Dendritic cell treated with granulocyte-macrophage colony-stimulating factor and Interleukin-4, amounts not matched to agents 40 ng/mL and 50 ng/mL, for 4 days (primary cell): ENCODE measurements around the gene RASEF.
"Not testable (repeated sequence)": the region's sequence is repeated elsewhere in the genome, so short reads cannot be mapped to it uniquely, and the experiment has no call there.

Experiments
- H3K27ac Mint-ChIP-seq: one replicate; pipeline ENCODE4 v1.8.0; 2022; ENCODE audit warnings: mild to moderate bottlenecking, mixed read lengths
- H3K27me3 Mint-ChIP-seq: one replicate; pipeline ENCODE4 v1.8.0; 2022; ENCODE audit warnings: mild to moderate bottlenecking, mixed read lengths
- H3K36me3 Mint-ChIP-seq: one replicate; pipeline ENCODE4 v1.8.0; 2022; ENCODE audit warnings: low read depth, mixed read lengths
- H3K4me1 Mint-ChIP-seq: one replicate; pipeline ENCODE4 v1.8.0; 2022; ENCODE audit warnings: low read depth, mixed read lengths
- H3K4me3 Mint-ChIP-seq: one replicate; pipeline ENCODE4 v1.8.0; 2022; ENCODE audit warnings: mild to moderate bottlenecking, moderate library complexity, mixed read lengths
- H3K9me3 Mint-ChIP-seq: one replicate; pipeline ENCODE4 v1.8.0; 2022; ENCODE audit warnings: mixed read lengths
- intact Hi-C: fragments of 100-400 bp; cut with micrococcal nuclease; formaldehyde crosslinking; loops from one replicate; pipeline ENCODE4 v1.15.0; 2022

Gene RASEF

DNA sequence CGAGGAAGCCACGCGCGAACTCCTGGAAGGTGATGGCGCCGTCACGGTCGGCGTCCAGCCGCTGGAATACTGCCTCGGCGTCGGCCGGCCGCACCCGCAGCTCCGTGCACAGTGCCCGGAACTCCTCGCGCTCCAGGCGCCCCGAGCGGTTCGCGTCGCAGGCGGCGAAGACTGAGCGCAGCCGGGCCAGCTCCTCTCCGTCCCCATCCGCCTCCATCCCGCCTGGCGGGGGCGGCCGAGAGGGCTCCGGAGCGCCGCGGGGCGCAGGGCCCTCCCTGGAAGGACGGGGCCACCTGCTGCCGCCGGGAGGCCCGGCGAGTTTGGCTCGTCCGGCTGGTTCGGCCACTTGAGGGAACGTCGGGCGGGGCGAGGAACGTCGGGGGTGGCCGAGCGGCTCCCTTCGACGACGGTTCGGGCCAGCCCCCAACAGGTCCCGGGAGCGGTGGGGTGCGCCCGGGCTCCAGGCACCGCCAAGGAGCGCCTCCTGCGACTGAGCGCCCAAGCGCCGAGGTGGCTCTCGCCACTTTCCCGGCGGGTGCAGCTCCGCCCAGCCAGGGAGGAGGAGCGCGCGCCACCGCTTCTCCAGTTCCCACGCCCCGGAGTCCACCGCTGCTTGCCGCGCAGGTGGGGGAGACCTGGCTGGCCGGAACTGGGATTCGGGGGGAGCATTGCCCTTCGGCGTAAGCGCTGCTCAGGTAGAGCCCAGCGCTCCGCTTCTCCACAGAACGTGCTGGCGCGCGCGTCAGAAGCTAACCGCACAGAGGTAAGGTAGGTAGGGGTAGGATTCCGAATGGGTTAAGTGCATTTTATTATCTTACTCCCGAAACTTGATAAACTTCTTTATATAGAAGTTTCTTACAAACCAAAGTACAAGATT is at the start of gene RASEF:
RASEF (minus strand) TSS at position 492 of the 877 bp plus-strand sequence; CDS start at position 217, 275 bp downstream.
- Mint-ChIP-seq H3K9me3 (no peaks in the 10 kb centered on the region), H3K27me3 (peaks cover 53% of the 10 kb centered on the region), H3K4me1 (no peaks in the 10 kb centered on the region), H3K27ac (no peak within 1 kb of the TSS), H3K36me3 (no peaks in the 10 kb centered on the region), H3K4me3 (no peak within 1 kb of the TSS)
- intact Hi-C loops, result no loop called here

DNA sequence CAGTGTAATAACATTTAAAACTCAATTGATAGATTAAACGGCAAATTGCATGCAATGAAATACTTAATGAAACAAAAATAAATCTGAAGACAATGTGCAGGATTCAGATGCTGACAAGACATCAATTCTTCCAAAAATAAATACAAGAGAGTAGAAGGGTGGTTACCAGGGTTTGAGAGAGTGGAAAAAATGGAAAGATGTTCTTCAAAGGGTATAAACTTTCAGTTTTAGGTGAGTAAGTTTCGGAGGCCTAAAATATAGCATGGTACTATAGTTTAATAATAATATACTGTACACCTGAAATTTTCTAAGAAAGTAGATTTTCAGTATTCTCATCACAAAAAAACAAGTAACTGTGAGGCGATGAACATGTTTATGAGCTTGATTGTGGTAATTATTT is 48.2 kb upstream of the RASEF start:
- no peak overlapping the region for H3K27ac Mint-ChIP-seq
- H3K36me3 Mint-ChIP-seq, result no peaks in the 10 kb centered on the region
- peaks cover 28% of the 10 kb centered on the region for H3K9me3 Mint-ChIP-seq
- H3K4me1 Mint-ChIP-seq, result no peaks in the 10 kb centered on the region
- intact Hi-C loops, result no loop called here
- no peak overlapping the region for H3K4me3 Mint-ChIP-seq
- no peaks in the 10 kb centered on the region for H3K27me3 Mint-ChIP-seq

DNA sequence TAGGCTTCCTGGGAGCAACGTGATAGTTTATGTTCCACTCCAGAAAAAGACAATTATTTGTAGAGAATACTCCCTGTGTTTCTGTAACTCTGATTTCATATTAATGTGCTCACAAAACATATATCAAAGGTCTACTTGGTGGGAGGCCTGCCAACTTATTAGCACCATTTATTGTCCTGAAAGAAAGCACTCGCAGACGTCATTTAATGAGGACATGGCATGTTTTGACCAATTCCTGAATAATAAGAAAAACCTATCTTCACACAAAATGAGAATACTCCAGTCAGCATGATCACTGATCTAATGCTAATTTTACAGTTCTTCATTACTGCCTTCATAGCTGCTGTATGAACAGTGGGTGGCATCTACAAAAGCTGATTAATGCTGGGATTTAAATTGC is 46.4 kb upstream of the RASEF start:
- no peaks in the 10 kb centered on the region for H3K27me3 Mint-ChIP-seq
- intact Hi-C loops, result no loop called here
- no peaks in the 10 kb centered on the region for H3K4me1 Mint-ChIP-seq
- H3K27ac Mint-ChIP-seq, result no peak overlapping the region
- H3K9me3 Mint-ChIP-seq, result peaks cover 15% of the 10 kb centered on the region
- no peak overlapping the region for H3K4me3 Mint-ChIP-seq
- H3K36me3 Mint-ChIP-seq, result no peaks in the 10 kb centered on the region

- Mint-ChIP-seq H3K27ac (no peak overlapping the region), H3K27me3 (no peaks in the 10 kb centered on the region), H3K4me3 (no peak overlapping the region), H3K9me3 (peaks cover 4% of the 10 kb centered on the region), H3K36me3 (no peaks in the 10 kb centered on the region), H3K4me1 (no peaks in the 10 kb centered on the region)
- intact Hi-C loops, result no loop called here
These were observed 45.3 kb upstream of the RASEF start for GRCh38 chr9:83108208-83108607.

GRCh38 chr9:83106772-83107171 is 43.8 kb upstream of the RASEF start:
- intact Hi-C loops, result no loop called here
- no peaks in the 10 kb centered on the region for H3K36me3 Mint-ChIP-seq
- H3K4me3 Mint-ChIP-seq, result no peak overlapping the region
- H3K4me1 Mint-ChIP-seq, result no peaks in the 10 kb centered on the region
- H3K27me3 Mint-ChIP-seq, result no peaks in the 10 kb centered on the region
- no peaks in the 10 kb centered on the region for H3K9me3 Mint-ChIP-seq
- H3K27ac Mint-ChIP-seq, result no peak overlapping the region

DNA sequence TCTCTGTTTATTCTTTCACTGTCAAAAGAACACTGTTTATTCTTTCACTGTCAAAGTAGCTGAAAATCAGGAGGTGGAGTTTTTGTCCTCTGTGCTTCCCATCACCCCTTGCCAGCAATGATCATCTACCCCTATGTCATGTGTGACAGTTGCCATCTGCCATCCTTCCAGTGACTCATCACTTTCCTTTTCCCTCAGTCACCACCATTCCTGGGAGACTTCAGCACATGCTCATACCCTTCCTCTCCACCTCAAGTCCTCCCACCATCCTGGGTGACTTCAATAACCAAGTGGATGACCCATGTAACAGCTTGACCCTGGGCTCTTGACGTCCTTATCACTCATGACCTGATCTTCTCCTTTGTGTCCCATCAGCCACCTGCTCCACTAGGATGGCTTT is 43.3 kb upstream of the RASEF start:
- Mint-ChIP-seq H3K27ac (no peak overlapping the region), H3K36me3 (no peaks in the 10 kb centered on the region), H3K4me3 (no peak overlapping the region), H3K9me3 (no peaks in the 10 kb centered on the region), H3K4me1 (no peaks in the 10 kb centered on the region), H3K27me3 (no peaks in the 10 kb centered on the region)
- intact Hi-C loops, result no loop called here

DNA sequence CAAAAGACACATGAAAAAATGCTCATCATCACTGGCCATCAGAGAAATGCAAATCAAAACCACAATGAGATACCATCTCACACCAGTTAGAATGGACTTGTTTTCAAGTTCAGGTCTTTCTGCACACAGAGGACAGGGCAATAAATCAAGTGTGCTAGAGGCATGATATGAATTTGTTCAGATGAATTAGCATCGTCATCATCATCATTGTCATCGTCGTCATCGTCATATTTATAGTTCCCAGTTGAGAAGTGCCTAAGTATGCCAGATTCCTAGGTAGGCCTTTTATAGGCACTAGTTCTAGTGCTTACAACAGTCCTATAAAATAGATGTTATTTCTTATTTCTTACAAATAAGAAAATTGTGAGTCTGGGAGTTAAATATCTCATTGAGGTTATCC is 34.7 kb upstream of the RASEF start:
- no peak overlapping the region for H3K4me3 Mint-ChIP-seq
- no peaks in the 10 kb centered on the region for H3K36me3 Mint-ChIP-seq
- intact Hi-C loops, result no loop called here
- H3K27ac Mint-ChIP-seq, result no peak overlapping the region
- H3K9me3 Mint-ChIP-seq, result peaks cover 6% of the 10 kb centered on the region
- no peaks in the 10 kb centered on the region for H3K4me1 Mint-ChIP-seq
- no peaks in the 10 kb centered on the region for H3K27me3 Mint-ChIP-seq

DNA sequence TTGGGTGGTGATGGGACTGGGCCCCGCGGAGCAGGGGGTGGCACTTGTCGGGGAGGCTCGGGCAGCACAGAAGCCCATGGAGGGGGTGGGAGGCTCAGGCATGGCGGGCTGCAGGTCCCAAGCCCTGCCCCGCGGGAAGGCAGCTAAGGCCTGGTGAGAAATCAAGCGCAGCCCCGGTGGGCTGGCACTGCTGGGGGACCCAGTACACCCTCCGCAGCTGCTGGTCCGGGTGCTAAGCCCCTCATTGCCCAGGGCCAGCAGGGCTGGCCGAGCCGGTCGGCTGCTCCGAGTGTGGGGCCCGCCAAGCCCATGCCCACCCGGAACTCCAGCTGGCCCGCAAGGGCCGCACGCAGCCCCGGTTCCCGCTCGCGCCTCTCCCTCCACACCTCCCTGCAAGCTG is 30.4 kb upstream of the RASEF start:
- H3K4me3 Mint-ChIP-seq, H3K27ac Mint-ChIP-seq, H3K4me1 Mint-ChIP-seq, H3K36me3 Mint-ChIP-seq, intact Hi-C loops, H3K27me3 Mint-ChIP-seq: not testable (repeated sequence)
- peaks cover 22% of the 10 kb centered on the region for H3K9me3 Mint-ChIP-seq

- H3K4me1 Mint-ChIP-seq, result no peaks in the 10 kb centered on the region
- no peak overlapping the region for H3K4me3 Mint-ChIP-seq
- intact Hi-C loops, result no loop called here
- H3K27me3 Mint-ChIP-seq, result no peaks in the 10 kb centered on the region
- no peaks in the 10 kb centered on the region for H3K36me3 Mint-ChIP-seq
- no peak overlapping the region for H3K27ac Mint-ChIP-seq
- peaks cover 12% of the 10 kb centered on the region for H3K9me3 Mint-ChIP-seq
These were observed 18.9 kb upstream of the RASEF start for GRCh38 chr9:83081846-83082245.

DNA sequence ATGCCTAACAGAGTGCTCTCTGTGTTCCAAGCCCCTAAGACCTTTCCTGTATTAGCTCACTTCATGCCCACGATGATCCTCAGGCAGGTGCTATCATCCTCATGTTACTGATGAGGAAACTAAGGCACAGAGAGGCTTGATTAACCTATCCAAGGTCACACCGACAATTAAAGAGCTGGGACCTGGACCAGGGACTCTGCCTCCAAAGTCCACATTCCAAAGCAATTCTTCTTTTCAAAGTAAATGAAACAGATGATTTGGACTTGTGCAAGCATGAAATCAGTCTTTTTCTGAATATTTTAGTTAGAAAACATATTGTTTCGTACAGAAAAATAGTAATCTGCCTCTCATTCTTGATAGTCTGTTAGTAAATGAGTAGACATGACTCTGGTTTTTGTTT is 18.1 kb upstream of the RASEF start:
- Mint-ChIP-seq H3K9me3 (peaks cover 5% of the 10 kb centered on the region), H3K36me3 (no peaks in the 10 kb centered on the region), H3K27ac (no peak overlapping the region), H3K4me1 (no peaks in the 10 kb centered on the region), H3K27me3 (no peaks in the 10 kb centered on the region), H3K4me3 (no peak overlapping the region)
- intact Hi-C loops, result no loop called here

DNA sequence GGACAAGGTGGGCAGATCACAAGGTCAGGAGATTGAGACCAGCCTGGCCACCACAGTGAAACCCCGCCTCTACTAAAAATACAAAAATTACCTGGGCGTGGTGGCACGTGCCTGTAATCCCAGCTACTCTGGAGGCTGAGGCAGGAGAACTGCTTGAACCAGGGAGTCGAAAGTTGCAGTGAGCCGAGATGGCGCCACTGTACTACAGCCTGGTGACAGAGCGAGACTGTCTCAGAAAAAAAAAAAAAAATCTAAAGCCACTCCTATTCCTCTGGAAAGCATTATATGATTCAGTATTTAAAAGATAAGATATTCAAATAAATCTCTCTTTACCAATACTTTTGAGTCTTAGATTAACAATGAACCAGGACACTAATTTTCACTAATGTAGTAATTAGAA is 13.0 kb upstream of the RASEF start:
- H3K36me3 Mint-ChIP-seq, H3K27ac Mint-ChIP-seq, H3K4me1 Mint-ChIP-seq, H3K4me3 Mint-ChIP-seq, H3K9me3 Mint-ChIP-seq, intact Hi-C loops, H3K27me3 Mint-ChIP-seq: not testable (repeated sequence)

DNA sequence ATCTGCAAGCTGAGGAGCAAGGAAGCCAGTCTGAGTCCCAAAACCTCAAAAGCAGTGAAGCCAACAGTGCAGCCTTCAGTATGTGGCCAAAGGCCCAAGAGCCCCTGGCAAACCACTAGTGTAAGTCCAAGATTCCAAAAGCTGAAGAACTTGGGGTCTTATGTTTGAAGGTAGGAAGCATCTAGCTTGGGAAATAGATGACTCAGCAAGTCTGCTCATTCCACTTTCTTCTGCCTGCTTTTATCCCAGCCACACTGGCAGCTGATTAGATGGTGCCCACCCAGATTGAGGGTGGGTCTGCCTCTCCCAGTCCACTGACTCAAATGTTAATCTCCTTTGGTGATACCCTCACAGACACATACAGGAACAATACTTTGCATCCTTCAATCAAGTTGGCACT is 9.6 kb upstream of the RASEF start:
- H3K4me1 Mint-ChIP-seq, H3K36me3 Mint-ChIP-seq, H3K4me3 Mint-ChIP-seq, intact Hi-C loops, H3K9me3 Mint-ChIP-seq, H3K27ac Mint-ChIP-seq, H3K27me3 Mint-ChIP-seq: not testable (repeated sequence)

DNA sequence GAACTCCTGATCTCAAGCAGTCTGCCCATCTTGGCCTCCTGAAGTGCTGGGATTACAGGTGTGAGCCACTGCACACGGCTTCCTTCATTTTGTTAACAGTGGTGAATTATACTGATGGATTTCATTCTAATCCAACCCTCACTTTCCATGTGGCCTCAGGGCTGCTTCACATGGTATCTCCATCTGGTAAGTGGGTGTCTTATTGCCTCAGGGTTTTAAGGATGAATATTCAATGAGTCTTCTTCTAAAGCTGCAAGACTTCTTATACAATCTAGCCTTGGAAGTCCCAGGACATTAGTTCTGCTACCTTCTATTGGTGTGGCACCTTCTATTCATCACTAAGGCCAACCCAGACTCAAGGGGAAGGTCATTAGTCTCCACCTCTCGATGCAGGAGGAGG is 8.7 kb upstream of the RASEF start:
- Mint-ChIP-seq H3K9me3 (peaks cover 9% of the 10 kb centered on the region), H3K4me3 (no peak overlapping the region), H3K27ac (no peak overlapping the region), H3K36me3 (no peaks in the 10 kb centered on the region), H3K27me3 (no peaks in the 10 kb centered on the region), H3K4me1 (no peaks in the 10 kb centered on the region)
- intact Hi-C loops, result no loop called here

- H3K27ac Mint-ChIP-seq, result no peak overlapping the region
- H3K9me3 Mint-ChIP-seq, result peaks cover 9% of the 10 kb centered on the region
- intact Hi-C loops, result no loop called here
- H3K36me3 Mint-ChIP-seq, result no peaks in the 10 kb centered on the region
- H3K27me3 Mint-ChIP-seq, result peaks cover 5% of the 10 kb centered on the region
- H3K4me1 Mint-ChIP-seq, result no peaks in the 10 kb centered on the region
- H3K4me3 Mint-ChIP-seq, result no peak overlapping the region
These were observed 7.3 kb upstream of the RASEF start for GRCh38 chr9:83070261-83070660.

DNA sequence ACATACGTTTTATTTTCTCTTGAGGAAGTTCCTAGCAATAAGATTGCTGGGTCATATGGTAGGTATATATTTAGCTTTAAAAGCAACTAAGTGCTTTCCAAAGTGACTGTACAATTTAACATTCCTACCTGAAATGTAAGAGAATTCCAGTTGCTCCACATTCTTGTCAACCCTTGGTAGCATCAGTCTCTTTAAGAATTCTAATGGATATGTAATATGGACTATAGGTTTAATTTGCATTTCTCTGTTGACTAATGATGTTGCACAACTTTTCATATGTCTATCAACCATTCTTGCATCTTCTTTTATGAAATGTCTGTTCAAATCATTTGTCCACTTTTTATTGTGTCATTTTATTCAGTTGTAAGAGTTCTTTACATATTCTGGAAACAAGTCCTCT is 6.7 kb upstream of the RASEF start:
- no peak overlapping the region for H3K4me3 Mint-ChIP-seq
- H3K27me3 Mint-ChIP-seq, result peaks cover 9% of the 10 kb centered on the region
- H3K4me1 Mint-ChIP-seq, result no peaks in the 10 kb centered on the region

More for the DNA sequence above, 6.7 kb upstream of the RASEF start:
- Mint-ChIP-seq H3K36me3 (no peaks in the 10 kb centered on the region), H3K27ac (no peak overlapping the region), H3K9me3 (peaks cover 9% of the 10 kb centered on the region)
- intact Hi-C loops, result no loop called here
